Activated naive CD8-positive, alpha-beta T cell (primary cell): Measurements from ENCODE around the gene LCOR.

Experiments
- H3K27ac Mint-ChIP-seq: one replicate; pipeline ENCODE4 v1.8.0; 2021; ENCODE audit warnings: mixed read lengths
- H3K27me3 Mint-ChIP-seq: one replicate; pipeline ENCODE4 v1.8.0; 2021; ENCODE audit warnings: mixed read lengths
- H3K36me3 Mint-ChIP-seq: one replicate; pipeline ENCODE4 v1.8.0; 2021; ENCODE audit warnings: mixed read lengths
- H3K4me1 Mint-ChIP-seq: one replicate; pipeline ENCODE4 v1.8.0; 2021; ENCODE audit warnings: low read depth, mixed read lengths
- H3K4me3 Mint-ChIP-seq: one replicate; pipeline ENCODE4 v1.8.0; 2021; ENCODE audit warnings: mild to moderate bottlenecking, mixed read lengths
- H3K9me3 Mint-ChIP-seq: one replicate; pipeline ENCODE4 v1.8.0; 2021; ENCODE audit warnings: low read depth, mixed read lengths

The LCOR gene

GRCh38 chr10:97038688-97039087, 206.6 kb downstream of the LCOR start:
- no peaks in the 10 kb centered on the region for H3K9me3 Mint-ChIP-seq
- H3K4me1 Mint-ChIP-seq = peaks cover 9% of the 10 kb centered on the region
- no peak overlapping the region for H3K4me3 Mint-ChIP-seq
- no peaks in the 10 kb centered on the region for H3K36me3 Mint-ChIP-seq
- no peak overlapping the region for H3K27ac Mint-ChIP-seq
- peaks cover 4% of the 10 kb centered on the region for H3K27me3 Mint-ChIP-seq

- Mint-ChIP-seq H3K4me1 (peaks cover 9% of the 10 kb centered on the region), H3K27me3 (peaks cover 4% of the 10 kb centered on the region), H3K4me3 (no peak overlapping the region), H3K9me3 (no peaks in the 10 kb centered on the region), H3K27ac (no peak overlapping the region), H3K36me3 (no peaks in the 10 kb centered on the region)
Observed at GRCh38 chr10:97039538-97040247, 207.6 kb downstream of the LCOR start.

- Mint-ChIP-seq H3K36me3 (no peaks in the 10 kb centered on the region), H3K4me3 (no peak overlapping the region), H3K9me3 (no peaks in the 10 kb centered on the region), H3K27me3 (peaks cover 2% of the 10 kb centered on the region), H3K27ac (no peak overlapping the region), H3K4me1 (peaks cover 9% of the 10 kb centered on the region)
Observed at GRCh38 chr10:97040248-97040584, 208.1 kb downstream of the LCOR start.

- Mint-ChIP-seq H3K27ac (no peak overlapping the region), H3K4me1 (peaks cover 9% of the 10 kb centered on the region), H3K27me3 (peaks cover 2% of the 10 kb centered on the region), H3K4me3 (no peak overlapping the region), H3K36me3 (no peaks in the 10 kb centered on the region), H3K9me3 (no peaks in the 10 kb centered on the region)
Observed at GRCh38 chr10:97040706-97041105, 208.6 kb downstream of the LCOR start.

GRCh38 chr10:97042081-97042480, 210.0 kb downstream of the LCOR start:
- H3K4me1 Mint-ChIP-seq = peaks cover 7% of the 10 kb centered on the region
- H3K36me3 Mint-ChIP-seq = no peaks in the 10 kb centered on the region
- H3K4me3 Mint-ChIP-seq = no peak overlapping the region
- no peaks in the 10 kb centered on the region for H3K27me3 Mint-ChIP-seq
- no peak overlapping the region for H3K27ac Mint-ChIP-seq
- no peaks in the 10 kb centered on the region for H3K9me3 Mint-ChIP-seq

- no peak overlapping the region for H3K4me3 Mint-ChIP-seq
- H3K9me3 Mint-ChIP-seq = no peaks in the 10 kb centered on the region
- no peaks in the 10 kb centered on the region for H3K36me3 Mint-ChIP-seq
- H3K27ac Mint-ChIP-seq = no peak overlapping the region
- H3K27me3 Mint-ChIP-seq = no peaks in the 10 kb centered on the region
- no peaks in the 10 kb centered on the region for H3K4me1 Mint-ChIP-seq
Observed at GRCh38 chr10:97042716-97043562, 210.8 kb downstream of the LCOR start.

- Mint-ChIP-seq H3K4me3 (no peak overlapping the region), H3K27me3 (no peaks in the 10 kb centered on the region), H3K36me3 (no peaks in the 10 kb centered on the region), H3K4me1 (no peaks in the 10 kb centered on the region), H3K9me3 (no peaks in the 10 kb centered on the region), H3K27ac (no peak overlapping the region)
Observed at GRCh38 chr10:97043563-97043855, 211.4 kb downstream of the LCOR start.
